AG09309 (cell line): ENCODE data around the gene TGM2.

Experiments
- DNase-seq: peaks from one replicate; pipeline ENCODE4 v3.0.0-alpha.2; 2010; ENCODE audit warnings: low read depth
- H3K4me3 ChIP-seq: 2 replicates; pipeline ENCODE4 v1.5.1; 2011; ENCODE audit warnings: mild to moderate bottlenecking, low read depth, low read length, moderate library complexity; ENCODE audit not compliant: control insufficient read depth
- CTCF ChIP-seq: IDR thresholded peaks from 2 replicates; pipeline ENCODE4 v1.5.1; 2011; ENCODE audit warnings: mild to moderate bottlenecking, low read depth, low read length, inconsistent platforms; ENCODE audit not compliant: insufficient read depth, control insufficient read depth; ENCODE audit errors: missing control alignments

Gene TGM2

GRCh38 chr20:38090061-38090460 lies 75.0 kb downstream of the TGM2 start:
- TF ChIP-seq CTCF: no peak
- H3K4me3 ChIP-seq: no peak overlapping the region
- no peak for DNase-seq

GRCh38 chr20:38089500-38089899 lies 75.6 kb downstream of the TGM2 start:
- DNase-seq: no peak
- no peak for TF ChIP-seq CTCF
- no peak overlapping the region for H3K4me3 ChIP-seq

- H3K4me3 ChIP-seq: no peak overlapping the region
- no peak for TF ChIP-seq CTCF
- DNase-seq: no peak
Measured at GRCh38 chr20:38085026-38085425, 80.0 kb downstream of the TGM2 start.

GRCh38 chr20:38084425-38084951 lies 80.6 kb downstream of the TGM2 start:
- no peak for DNase-seq
- H3K4me3 ChIP-seq: no peak overlapping the region
- TF ChIP-seq CTCF: no peak

- no peak for DNase-seq
- H3K4me3 ChIP-seq: no peak overlapping the region
- no peak for TF ChIP-seq CTCF
Measured at GRCh38 chr20:38083338-38084048, 81.6 kb downstream of the TGM2 start.

- DNase-seq: no peak
- TF ChIP-seq CTCF: no peak
Measured at GRCh38 chr20:38082894-38083293, 82.2 kb downstream of the TGM2 start.

More at GRCh38 chr20:38082894-38083293, 82.2 kb downstream of the TGM2 start:
- no peak overlapping the region for H3K4me3 ChIP-seq
